ENCODE results near the gene CDKN2AIPNL.

DNA sequence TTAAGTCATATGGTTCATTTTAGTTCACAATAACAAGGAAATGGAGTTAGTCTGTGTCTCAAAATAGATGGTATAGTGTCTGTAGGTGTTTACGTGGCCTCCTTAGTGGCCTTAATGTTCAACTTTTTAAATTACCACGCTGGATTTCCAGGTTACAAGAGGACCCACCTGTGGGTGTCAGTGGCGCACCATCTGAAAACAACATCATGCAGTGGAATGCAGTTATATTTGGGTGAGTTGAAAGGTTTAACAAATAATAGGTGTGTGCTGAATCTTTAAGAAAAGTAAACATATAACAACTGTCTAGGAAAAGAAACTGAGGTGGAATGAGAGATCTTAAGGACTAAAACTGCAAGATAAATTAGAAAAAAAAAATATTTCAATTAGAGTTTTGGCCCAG lies 37.4 kb downstream of the CDKN2AIPNL start:
- TF ChIP-seq ZFP37 (tag by site-specific recombination; IDR thresholded peaks at IDR 0.05): no peak
- TF ChIP-seq, protein P1, sequence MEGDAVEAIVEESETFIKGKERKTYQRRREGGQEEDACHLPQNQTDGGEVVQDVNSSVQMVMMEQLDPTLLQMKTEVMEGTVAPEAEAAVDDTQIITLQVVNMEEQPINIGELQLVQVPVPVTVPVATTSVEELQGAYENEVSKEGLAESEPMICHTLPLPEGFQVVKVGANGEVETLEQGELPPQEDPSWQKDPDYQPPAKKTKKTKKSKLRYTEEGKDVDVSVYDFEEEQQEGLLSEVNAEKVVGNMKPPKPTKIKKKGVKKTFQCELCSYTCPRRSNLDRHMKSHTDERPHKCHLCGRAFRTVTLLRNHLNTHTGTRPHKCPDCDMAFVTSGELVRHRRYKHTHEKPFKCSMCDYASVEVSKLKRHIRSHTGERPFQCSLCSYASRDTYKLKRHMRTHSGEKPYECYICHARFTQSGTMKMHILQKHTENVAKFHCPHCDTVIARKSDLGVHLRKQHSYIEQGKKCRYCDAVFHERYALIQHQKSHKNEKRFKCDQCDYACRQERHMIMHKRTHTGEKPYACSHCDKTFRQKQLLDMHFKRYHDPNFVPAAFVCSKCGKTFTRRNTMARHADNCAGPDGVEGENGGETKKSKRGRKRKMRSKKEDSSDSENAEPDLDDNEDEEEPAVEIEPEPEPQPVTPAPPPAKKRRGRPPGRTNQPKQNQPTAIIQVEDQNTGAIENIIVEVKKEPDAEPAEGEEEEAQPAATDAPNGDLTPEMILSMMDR (tag by site-specific recombination; IDR thresholded peaks at IDR 0.05): no peak

Data from HEK293 (cell line).